GM12878 (cell line): ENCODE results near the gene LAP3. TPM values are rescaled to one million over a fixed set of nuclear protein-coding genes. Genes with fewer than 3 reads are reported as not detected.
A peak's percentile ranks its signal among the peaks of the same experiment; 100 is the strongest.

Source experiments
- ATAC-seq: fragments of 200-7000 bp; cut with Tn5 transposase; 3 replicates; pipeline ENCODE4 v1.9.1; 2020; ENCODE audit warnings: mild to moderate bottlenecking, moderate library complexity
- BruUV-seq: library from RNA; stranded (reverse); fragments of 400-500 nt; replicated peaks from 2 replicates; lab custom pipeline; 2021; lab: Mats Ljungman, UMichigan
- CTCF ChIA-PET: fragments of 300-600 bp; sonication (Branson Sonifier 250); formaldehyde crosslinking; extraction: SDS; loops from one replicate; lab custom pipeline; 2021; ENCODE audit warnings: inconsistent platforms; lab: Yijun Ruan, JAX
- POLR2A ChIA-PET: fragments of 350-600 bp; formaldehyde crosslinking; extraction: SDS; loops from one replicate; lab custom pipeline; 2021; ENCODE audit warnings: inconsistent platforms; lab: Charles Lee
- RAD21 ChIA-PET: fragments of 300-600 bp; sonication (Branson Sonifier 250); formaldehyde crosslinking; loops from one replicate; lab custom pipeline; 2023; ENCODE audit warnings: antibody characterized with exemption; ENCODE audit not compliant: unreplicated experiment; lab: Charles Lee
- SMC1A ChIA-PET: fragments of 300-600 bp; sonication (Branson Sonifier 250); formaldehyde crosslinking; loops from one replicate; lab custom pipeline; 2023; ENCODE audit not compliant: unreplicated experiment, uncharacterized antibody; lab: Charles Lee
- DNase-seq: peaks from one replicate; pipeline ENCODE4 v3.0.0-alpha.2; 2011; ENCODE audit warnings: low read depth, low spot score
- FAIRE-seq: peaks from 3 replicates; lab custom pipeline; 2011; peaks lifted over from hg19 to GRCh38; lab: Jason Lieb, UNC
- H2AFZ ChIP-seq: 2 replicates; pipeline ENCODE4 v1.6.0; 2011; ENCODE audit warnings: low read depth, low read length, control low read depth; ENCODE audit not compliant: control insufficient read depth
- H3K27ac ChIP-seq: 2 replicates; pipeline ENCODE4 v1.5.1; 2011; ENCODE audit warnings: control low read depth; ENCODE audit not compliant: control insufficient read depth, insufficient read depth
- H3K27me3 ChIP-seq, 2 experiments: replicated peaks in 1 of 2; 2 replicates each; pipeline versions ENCODE4 v1.6.0 to v1.6.1; 2011; ENCODE audit warnings: low read length in 1 of 2; ENCODE audit not compliant: control insufficient read depth in 2 of 2, insufficient read depth in 2 of 2
- H3K36me3 ChIP-seq, 2 experiments: 2 replicates each; pipeline ENCODE4 v1.5.1; 2011; ENCODE audit warnings: low read length in 1 of 2; ENCODE audit not compliant: control insufficient read depth in 2 of 2, insufficient read depth in 2 of 2
- H3K4me1 ChIP-seq: 2 replicates; pipeline ENCODE4 v1.6.1; 2011; ENCODE audit warnings: mild to moderate bottlenecking, low read length, moderate library complexity, mixed read lengths; ENCODE audit not compliant: control insufficient read depth, insufficient read depth
- H3K4me2 ChIP-seq: 2 replicates; pipeline ENCODE4 v1.6.0; 2011; ENCODE audit warnings: control low read depth; ENCODE audit not compliant: control insufficient read depth, insufficient read depth
- H3K4me3 ChIP-seq: fragments of 200-600 bp; sonication (generic); 2 replicates; pipeline ENCODE4 v1.5.1; 2016
- H3K79me2 ChIP-seq: 2 replicates; pipeline ENCODE4 v1.6.0; 2011; ENCODE audit warnings: low read length; ENCODE audit not compliant: control insufficient read depth, insufficient read depth
- H3K9ac ChIP-seq: 2 replicates; pipeline ENCODE4 v1.8.0; 2011; ENCODE audit warnings: low read length, control low read depth, mixed read lengths; ENCODE audit not compliant: control insufficient read depth, insufficient read depth
- H3K9me3 ChIP-seq: replicated peaks from 3 replicates; pipeline ENCODE4 v1.5.1; 2011; ENCODE audit warnings: mild to moderate bottlenecking, low read length; ENCODE audit not compliant: control insufficient read depth, insufficient read depth
- H4K20me1 ChIP-seq: 2 replicates; pipeline ENCODE4 v1.6.0; 2011; ENCODE audit not compliant: control insufficient read depth, insufficient read depth
- BACH1 ChIP-seq: fragments of 450-650 bp; IDR thresholded peaks from 2 replicates; pipeline ENCODE4 v1.6.1; 2017; ENCODE audit warnings: mild to moderate bottlenecking, borderline replicate concordance
- CBX5 ChIP-seq: sonication (generic); IDR thresholded peaks from 2 replicates; pipeline ENCODE4 v1.6.1; 2016; ENCODE audit warnings: low read depth, moderate library complexity, mild to moderate bottlenecking, inconsistent platforms
- CHD1 ChIP-seq: IDR thresholded peaks from 2 replicates; pipeline ENCODE4 v1.6.1; 2012; ENCODE audit warnings: low read depth, low read length, improper control_type of control experiment
- EGR1 ChIP-seq, 2 experiments: IDR thresholded peaks; 1 replicate in 1 of 2; 2 replicates in 1 of 2; pipeline ENCODE4 v1.6.1; 2011 to 2012; ENCODE audit warnings: low read depth in 2 of 2, low read length in 2 of 2, borderline replicate concordance in 1 of 2, mild to moderate bottlenecking in 1 of 2, moderate library complexity in 1 of 2
- ETV6 ChIP-seq, 2 experiments: fragments of 450-650 bp in 1 of 2; IDR thresholded peaks in 1 of 2; conservative IDR thresholded peaks in 1 of 2; 2 replicates each; pipeline ENCODE4 v1.6.1; 2014; ENCODE audit warnings: antibody characterized with exemption in 1 of 2, borderline replicate concordance in 1 of 2, low read depth in 1 of 2, mild to moderate bottlenecking in 1 of 2, moderate library complexity in 1 of 2
- JUNB ChIP-seq: IDR thresholded peaks from 2 replicates; pipeline ENCODE4 v1.6.1; 2016; ENCODE audit warnings: antibody characterized with exemption, mild to moderate bottlenecking
- RAD21 ChIP-seq: IDR thresholded peaks from 2 replicates; pipeline ENCODE4 v1.6.1; 2011; ENCODE audit warnings: mild to moderate bottlenecking, low read depth, low read length, moderate library complexity; ENCODE audit not compliant: insufficient read depth
- RBBP5 ChIP-seq: fragments of 200-600 bp; sonication (generic); conservative IDR thresholded peaks from 2 replicates; pipeline ENCODE4 v1.6.1; 2016
- RELA ChIP-seq: fragments of 450-650 bp; IDR thresholded peaks from 2 replicates; pipeline ENCODE4 v1.8.0; 2014; ENCODE audit warnings: borderline replicate concordance; ENCODE audit not compliant: partially characterized antibody
- SRF ChIP-seq, 2 experiments: IDR thresholded peaks; 2 replicates each; pipeline ENCODE4 v1.6.1; 2011; ENCODE audit warnings: low read depth in 2 of 2, low read length in 2 of 2, mild to moderate bottlenecking in 1 of 2, moderate library complexity in 1 of 2
- SUPT20H ChIP-seq: IDR thresholded peaks from 2 replicates; pipeline ENCODE4 v1.6.1; 2011; ENCODE audit warnings: low read depth, mild to moderate bottlenecking, low read length, moderate library complexity, borderline replicate concordance; ENCODE audit not compliant: control insufficient read depth
- WRNIP1 ChIP-seq: IDR thresholded peaks from 2 replicates; pipeline ENCODE4 v1.6.1; 2011; ENCODE audit warnings: low read depth, low read length, improper control_type of control experiment, borderline replicate concordance
- YY1 ChIP-seq: IDR thresholded peaks from 2 replicates; pipeline ENCODE4 v1.6.1; 2011; ENCODE audit warnings: low read depth, mild to moderate bottlenecking, low read length
- ZZZ3 ChIP-seq: IDR thresholded peaks from 2 replicates; pipeline ENCODE4 v1.6.1; 2011; ENCODE audit warnings: low read depth; ENCODE audit not compliant: control insufficient read depth, insufficient read length
- WGBS: methylation state at CpG from one replicate; pipeline ENCODE4 v1.1.6; 2016; ENCODE audit warnings: low lambda C conversion rate; ENCODE audit not compliant: insufficient replicate concordance, insufficient coverage; ENCODE audit errors: missing lambda C conversion rate; 5-methylcytosine and 5-hydroxymethylcytosine counted together
- in situ Hi-C: fragments of 300-500 bp; cut with MboI; formaldehyde crosslinking; loops from 9 replicates; pipeline ENCODE4 v1.14.3; 2018; ENCODE audit warnings: mixed read lengths
- intact Hi-C: fragments of 100-400 bp; cut with micrococcal nuclease; formaldehyde crosslinking; loops from one replicate; pipeline ENCODE4 v1.14.2; 2022; ENCODE audit not compliant: unreplicated experiment
- polyA plus RNA-seq, 11 experiments: library from polyadenylated mRNA; depleted of rRNA in 4 of 11; unstranded in 6 of 11; stranded (reverse) in 5 of 11; fragments of >200 nt; fragmentation: Nextera tagmentation in 4 of 11; fragmentation: Illumina TruSeq in 1 of 11; extraction: Ambion mirVana in 4 of 11; extraction: Trizol in 1 of 11; gene quantifications; 1 replicate in 1 of 11; 2 replicates in 10 of 11; pipeline versions ENCODE4 v1.2.1 to v1.2.3, GENCODE V29; 2011 to 2016; ENCODE audit warnings: inconsistent platforms in 2 of 11, missing spikeins in 2 of 11, low read depth in 1 of 11
- total RNA-seq, 4 experiments: library from RNA; depleted of rRNA in 3 of 4; stranded (reverse); fragments of >200 nt in 3 of 4; fragmentation: Illumina TruSeq in 1 of 4; extraction: Trizol in 1 of 4; gene quantifications; 2 replicates each; pipeline versions ENCODE4 v1.2.1 to v1.2.3, GENCODE V29; 2013 to 2021
- TF ChIP-seq, protein P1 (sequence below): IDR thresholded peaks from 2 replicates; pipeline ENCODE4 v1.6.1; 2011; ENCODE audit warnings: borderline replicate concordance, low read depth, mild to moderate bottlenecking, moderate library complexity, low read length; ENCODE audit not compliant: insufficient read depth, poor library complexity, severe bottlenecking
- TF ChIP-seq, protein P2 (sequence below): fragments of 450-650 bp; IDR thresholded peaks from 2 replicates; pipeline ENCODE4 v1.6.1; 2017; ENCODE audit warnings: borderline replicate concordance
- TF ChIP-seq, protein P3 (sequence below): fragments of 450-650 bp; IDR thresholded peaks from 2 replicates; pipeline ENCODE4 v1.6.1; 2016; ENCODE audit warnings: mild to moderate bottlenecking
- TF ChIP-seq, protein P4 (sequence below): fragments of 450-650 bp; IDR thresholded peaks from 2 replicates; pipeline ENCODE4 v1.6.1; 2017; ENCODE audit warnings: low read depth, mild to moderate bottlenecking, moderate library complexity

Gene LAP3
- total and polyA plus RNA-seq, 10 of the 15 experiments (the other 5 are each of a cell fraction or from before 2014, with no cell fraction given), result 134 to 249 (median 204) TPM

DNA sequence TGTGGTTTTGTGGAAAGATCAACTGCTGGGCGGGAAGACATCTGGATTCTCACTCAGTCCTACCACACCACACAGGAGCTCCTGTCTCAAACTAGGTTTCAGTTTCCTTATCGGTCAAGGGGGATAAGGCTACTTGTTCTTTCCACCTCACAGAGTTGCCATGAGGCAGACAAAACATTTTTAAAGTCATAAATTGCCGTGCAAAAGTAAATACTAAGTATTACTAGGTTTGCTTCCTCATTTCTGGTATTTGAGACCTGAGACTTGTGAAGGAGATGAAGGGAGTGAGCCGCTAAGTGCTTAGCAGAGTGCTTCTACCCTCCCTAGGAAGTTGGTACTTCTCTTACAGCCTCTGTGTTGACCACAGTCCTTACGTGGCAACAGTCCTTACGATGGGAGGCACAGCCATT lies 1.5 kb downstream of the LAP3 start:
- Histone ChIP-seq H3K27ac (peak overlapping the region; percentile 96), H3K4me1 (peaks cover 7% of the 10 kb centered on the region), H4K20me1 (no peaks in the 10 kb centered on the region), H3K36me3 (peaks cover 6 to 12% of the 10 kb centered on the region in 2 experiments; a peak in 3 of 4 replicates), H3K9ac (peak overlapping the region; percentile 95), H3K27me3 (no peaks in the 10 kb centered on the region), H2AFZ (no peak overlapping the region), H3K4me2 (peak overlapping the region; percentile 56), H3K4me3 (peak overlapping the region; percentile 97), H3K79me2 (peaks cover 39% of the 10 kb centered on the region), H3K9me3 (no peaks in the 10 kb centered on the region)
- DNase-seq (peak; percentile 34), ATAC-seq (peak; percentile 51), FAIRE-seq (peak; percentile 61)
- no TSS peak for BruUV-seq
- ChIA-PET POLR2A (interaction anchor here (0.9 to 1.3 kb wide), 4 partner anchors 15 to 232 kb away, joined by 4 to 9 read pairs (median 6); partner anchors contain the start of genes DCAF16 and MED28), SMC1A (interaction anchor here (0.6 to 2.2 kb wide), 5 partner anchors 17 to 229 kb away, joined by 3 to 9 read pairs (median 5); no protein-coding TSS in a partner anchor), CTCF (interaction anchor here (0.6 to 1.2 kb wide), 5 partner anchors 17 to 1769 kb away, joined by 3 to 4 read pairs (median 3); partner anchors contain the start of gene MED28), RAD21 (interaction anchor here (0.7 to 2.0 kb wide), 7 partner anchors 14 to 441 kb away, joined by 3 to 7 read pairs (median 4); partner anchors contain the start of genes DCAF16 and MED28)
- WGBS, result 4% methylated on average over 6 of the region's 6 CpGs
- in situ Hi-C loops (loop anchor here (10.0 kb wide), 1 partner anchor 446 kb away; the partner anchor contains the start of gene LCORL), intact Hi-C loops (loop anchor here (2.0 to 5.0 kb wide), 2 partner anchors 14 to 241 kb away; no protein-coding TSS in a partner anchor)
- TF ChIP-seq, protein P1, sequence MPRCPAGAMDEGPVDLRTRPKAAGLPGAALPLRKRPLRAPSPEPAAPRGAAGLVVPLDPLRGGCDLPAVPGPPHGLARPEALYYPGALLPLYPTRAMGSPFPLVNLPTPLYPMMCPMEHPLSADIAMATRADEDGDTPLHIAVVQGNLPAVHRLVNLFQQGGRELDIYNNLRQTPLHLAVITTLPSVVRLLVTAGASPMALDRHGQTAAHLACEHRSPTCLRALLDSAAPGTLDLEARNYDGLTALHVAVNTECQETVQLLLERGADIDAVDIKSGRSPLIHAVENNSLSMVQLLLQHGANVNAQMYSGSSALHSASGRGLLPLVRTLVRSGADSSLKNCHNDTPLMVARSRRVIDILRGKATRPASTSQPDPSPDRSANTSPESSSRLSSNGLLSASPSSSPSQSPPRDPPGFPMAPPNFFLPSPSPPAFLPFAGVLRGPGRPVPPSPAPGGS, result no peak
- TF ChIP-seq, protein P2, sequence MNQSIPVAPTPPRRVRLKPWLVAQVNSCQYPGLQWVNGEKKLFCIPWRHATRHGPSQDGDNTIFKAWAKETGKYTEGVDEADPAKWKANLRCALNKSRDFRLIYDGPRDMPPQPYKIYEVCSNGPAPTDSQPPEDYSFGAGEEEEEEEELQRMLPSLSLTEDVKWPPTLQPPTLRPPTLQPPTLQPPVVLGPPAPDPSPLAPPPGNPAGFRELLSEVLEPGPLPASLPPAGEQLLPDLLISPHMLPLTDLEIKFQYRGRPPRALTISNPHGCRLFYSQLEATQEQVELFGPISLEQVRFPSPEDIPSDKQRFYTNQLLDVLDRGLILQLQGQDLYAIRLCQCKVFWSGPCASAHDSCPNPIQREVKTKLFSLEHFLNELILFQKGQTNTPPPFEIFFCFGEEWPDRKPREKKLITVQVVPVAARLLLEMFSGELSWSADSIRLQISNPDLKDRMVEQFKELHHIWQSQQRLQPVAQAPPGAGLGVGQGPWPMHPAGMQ, result no peak
- no peak for TF ChIP-seq ZZZ3
- TF ChIP-seq CBX5, result no peak
- TF ChIP-seq WRNIP1, result no peak; the same call in 1 of the 2 replicates
- peak; percentile 46; the same call in 1 of the 2 replicates for TF ChIP-seq JUNB
- TF ChIP-seq RAD21, result no peak
- TF ChIP-seq, protein P3, sequence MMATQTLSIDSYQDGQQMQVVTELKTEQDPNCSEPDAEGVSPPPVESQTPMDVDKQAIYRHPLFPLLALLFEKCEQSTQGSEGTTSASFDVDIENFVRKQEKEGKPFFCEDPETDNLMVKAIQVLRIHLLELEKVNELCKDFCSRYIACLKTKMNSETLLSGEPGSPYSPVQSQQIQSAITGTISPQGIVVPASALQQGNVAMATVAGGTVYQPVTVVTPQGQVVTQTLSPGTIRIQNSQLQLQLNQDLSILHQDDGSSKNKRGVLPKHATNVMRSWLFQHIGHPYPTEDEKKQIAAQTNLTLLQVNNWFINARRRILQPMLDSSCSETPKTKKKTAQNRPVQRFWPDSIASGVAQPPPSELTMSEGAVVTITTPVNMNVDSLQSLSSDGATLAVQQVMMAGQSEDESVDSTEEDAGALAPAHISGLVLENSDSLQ, result no peak
- no peak for TF ChIP-seq SUPT20H
- no peak for TF ChIP-seq BACH1
- no peak for TF ChIP-seq CHD1
- no peak for TF ChIP-seq RELA
- TF ChIP-seq YY1, result no peak
- TF ChIP-seq ETV6 (conservative IDR thresholded peaks at IDR 0.05 in 1 of 2, IDR thresholded peaks at IDR 0.05 in 1 of 2; ENCODE audit: borderline replicate concordance in 1 of 2, low read depth in 1 of 2), result no peak
- TF ChIP-seq RBBP5, result no peak
- no peak for TF ChIP-seq EGR1 (IDR thresholded peaks at IDR 0.05; ENCODE audit: borderline replicate concordance in 1 of 2, low read depth in 2 of 2, low read length in 2 of 2)
- no peak for TF ChIP-seq SRF (IDR thresholded peaks at IDR 0.05; ENCODE audit: low read depth in 2 of 2, low read length in 2 of 2)
- TF ChIP-seq, protein P4, sequence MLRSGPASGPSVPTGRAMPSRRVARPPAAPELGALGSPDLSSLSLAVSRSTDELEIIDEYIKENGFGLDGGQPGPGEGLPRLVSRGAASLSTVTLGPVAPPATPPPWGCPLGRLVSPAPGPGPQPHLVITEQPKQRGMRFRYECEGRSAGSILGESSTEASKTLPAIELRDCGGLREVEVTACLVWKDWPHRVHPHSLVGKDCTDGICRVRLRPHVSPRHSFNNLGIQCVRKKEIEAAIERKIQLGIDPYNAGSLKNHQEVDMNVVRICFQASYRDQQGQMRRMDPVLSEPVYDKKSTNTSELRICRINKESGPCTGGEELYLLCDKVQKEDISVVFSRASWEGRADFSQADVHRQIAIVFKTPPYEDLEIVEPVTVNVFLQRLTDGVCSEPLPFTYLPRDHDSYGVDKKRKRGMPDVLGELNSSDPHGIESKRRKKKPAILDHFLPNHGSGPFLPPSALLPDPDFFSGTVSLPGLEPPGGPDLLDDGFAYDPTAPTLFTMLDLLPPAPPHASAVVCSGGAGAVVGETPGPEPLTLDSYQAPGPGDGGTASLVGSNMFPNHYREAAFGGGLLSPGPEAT, result peak; percentile 18; the same call in 1 of the 2 replicates
